Caco-2 (cell line): ENCODE measurements around the gene DGKI. TPM values are rescaled to one million over a fixed set of nuclear protein-coding genes. Genes with fewer than 3 reads are reported as not detected.
A peak's percentile ranks its signal among the peaks of the same experiment; 100 is the strongest.

ENCODE experiments used
- BruUV-seq: library from RNA; stranded (reverse); fragments of 400-500 nt; replicated peaks from 2 replicates; lab custom pipeline; 2021; lab: Mats Ljungman, UMichigan
- CTCF ChIA-PET: fragments of 300-600 bp; sonication (Branson Sonifier 250); formaldehyde crosslinking; loops from one replicate; lab custom pipeline; 2022; ENCODE audit warnings: antibody characterized with exemption; lab: Charles Lee
- POLR2A ChIA-PET: fragments of 300-600 bp; sonication (Branson Sonifier 250); formaldehyde crosslinking; loops from one replicate; lab custom pipeline; 2022; ENCODE audit warnings: antibody characterized with exemption; lab: Charles Lee
- DNase-seq, 2 experiments: peaks; one replicate each; pipeline versions ENCODE4 v3.0.0 to v3.0.0-alpha.2; 2020 to 2022
- H3K27me3 ChIP-seq: replicated peaks from 2 replicates; pipeline ENCODE4 v1.6.0; 2011; ENCODE audit warnings: low read length; ENCODE audit not compliant: control insufficient read depth, insufficient read depth
- H3K36me3 ChIP-seq: 2 replicates; pipeline ENCODE4 v1.5.1; 2011; ENCODE audit warnings: low read length; ENCODE audit not compliant: control insufficient read depth, insufficient read depth
- H3K4me1 ChIP-seq: fragments of 250-450 bp; sonication (Bioruptor Pico); 2 replicates; pipeline ENCODE4 v1.5.1; 2020; ENCODE audit warnings: mild to moderate bottlenecking
- H3K4me3 ChIP-seq: 2 replicates; pipeline ENCODE4 v1.5.1; 2011; ENCODE audit warnings: low read depth, mild to moderate bottlenecking, control low read depth, low read length
- H3K9me3 ChIP-seq: fragments of 250-450 bp; sonication (Bioruptor Pico); 2 replicates; pipeline ENCODE4 v1.5.1; 2020; ENCODE audit warnings: mild to moderate bottlenecking, moderate library complexity
- H3K27ac Mint-ChIP-seq: one replicate; pipeline ENCODE4 v1.8.0; 2022; ENCODE audit warnings: mixed read lengths; ENCODE audit not compliant: unreplicated experiment
- H3K27me3 Mint-ChIP-seq: one replicate; pipeline ENCODE4 v1.8.0; 2022; ENCODE audit warnings: mixed read lengths; ENCODE audit not compliant: insufficient read depth, unreplicated experiment
- H3K36me3 Mint-ChIP-seq: one replicate; pipeline ENCODE4 v1.8.0; 2022; ENCODE audit warnings: mild to moderate bottlenecking, mixed read lengths; ENCODE audit not compliant: insufficient read depth, unreplicated experiment
- H3K4me1 Mint-ChIP-seq: one replicate; pipeline ENCODE4 v1.8.0; 2022; ENCODE audit warnings: low read depth, mixed read lengths; ENCODE audit not compliant: unreplicated experiment
- H3K4me3 Mint-ChIP-seq: one replicate; pipeline ENCODE4 v1.8.0; 2022; ENCODE audit warnings: mild to moderate bottlenecking, moderate library complexity, mixed read lengths; ENCODE audit not compliant: unreplicated experiment
- H3K9me3 Mint-ChIP-seq: one replicate; pipeline ENCODE4 v1.8.0; 2022; ENCODE audit warnings: mixed read lengths; ENCODE audit not compliant: unreplicated experiment
- intact Hi-C: fragments of 100-400 bp; cut with micrococcal nuclease; formaldehyde crosslinking; loops from one replicate; pipeline ENCODE4 v1.10.0; 2022; ENCODE audit not compliant: unreplicated experiment
- total RNA-seq: library from RNA; stranded (reverse); gene quantifications from 2 replicates; pipeline ENCODE4 v1.2.3, GENCODE V29; 2022
- TF ChIP-seq, protein P1 (sequence below), 2 experiments: fragments of 200-600 bp in 1 of 2; IDR thresholded peaks; 1 replicate in 1 of 2; 2 replicates in 1 of 2; pipeline versions ENCODE4 v1.5.1 to v1.8.0; 2011 to 2022; ENCODE audit warnings: antibody characterized with exemption in 1 of 2, control low read depth in 1 of 2, inconsistent platforms in 1 of 2, low read depth in 1 of 2, low read length in 1 of 2, mild to moderate bottlenecking in 1 of 2, moderate library complexity in 1 of 2; ENCODE audit not compliant: insufficient read depth in 1 of 2, severe bottlenecking in 1 of 2, unreplicated experiment in 1 of 2

Gene DGKI
- total RNA-seq, 1 experiment from 2014 or later, result 0.84 TPM

DNA sequence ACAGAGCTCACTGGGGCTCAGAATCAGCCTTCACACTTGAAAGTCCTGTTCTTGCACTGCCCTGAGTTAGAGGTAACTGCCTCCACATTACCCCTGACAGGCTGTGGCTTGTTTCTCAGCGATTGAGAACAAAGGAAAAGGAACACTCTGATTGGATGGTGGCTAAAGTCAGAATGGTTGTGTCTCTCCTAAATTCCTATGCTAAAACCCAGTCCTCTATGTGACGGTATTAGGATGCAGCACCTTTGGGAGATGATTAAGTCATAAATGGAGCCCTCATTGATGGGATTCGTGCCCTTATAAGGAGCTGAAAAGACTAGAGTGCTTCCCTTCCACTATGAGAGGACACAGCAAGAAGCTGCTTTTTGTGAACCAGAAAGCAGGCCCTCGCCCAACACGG, 38.9 kb upstream of the DGKI start:
- H3K9me3 ChIP-seq, result 0 out of 2 replicates have a peak, but pooled peaks cover 3% of the 10 kb centered on the region
- H3K36me3 ChIP-seq, result peaks cover 9% of the 10 kb centered on the region
- CTCF ChIA-PET, result no interaction called here
- H3K4me3 ChIP-seq, result no peak overlapping the region
- POLR2A ChIA-PET, result no interaction called here
- TF ChIP-seq, protein P1, sequence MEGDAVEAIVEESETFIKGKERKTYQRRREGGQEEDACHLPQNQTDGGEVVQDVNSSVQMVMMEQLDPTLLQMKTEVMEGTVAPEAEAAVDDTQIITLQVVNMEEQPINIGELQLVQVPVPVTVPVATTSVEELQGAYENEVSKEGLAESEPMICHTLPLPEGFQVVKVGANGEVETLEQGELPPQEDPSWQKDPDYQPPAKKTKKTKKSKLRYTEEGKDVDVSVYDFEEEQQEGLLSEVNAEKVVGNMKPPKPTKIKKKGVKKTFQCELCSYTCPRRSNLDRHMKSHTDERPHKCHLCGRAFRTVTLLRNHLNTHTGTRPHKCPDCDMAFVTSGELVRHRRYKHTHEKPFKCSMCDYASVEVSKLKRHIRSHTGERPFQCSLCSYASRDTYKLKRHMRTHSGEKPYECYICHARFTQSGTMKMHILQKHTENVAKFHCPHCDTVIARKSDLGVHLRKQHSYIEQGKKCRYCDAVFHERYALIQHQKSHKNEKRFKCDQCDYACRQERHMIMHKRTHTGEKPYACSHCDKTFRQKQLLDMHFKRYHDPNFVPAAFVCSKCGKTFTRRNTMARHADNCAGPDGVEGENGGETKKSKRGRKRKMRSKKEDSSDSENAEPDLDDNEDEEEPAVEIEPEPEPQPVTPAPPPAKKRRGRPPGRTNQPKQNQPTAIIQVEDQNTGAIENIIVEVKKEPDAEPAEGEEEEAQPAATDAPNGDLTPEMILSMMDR (IDR thresholded peaks at IDR 0.05; ENCODE audit: insufficient read depth in 1 of 2, low read depth in 1 of 2, low read length in 1 of 2, severe bottlenecking in 1 of 2, unreplicated experiment in 1 of 2), result no peak
- BruUV-seq, result no TSS peak
- H3K27me3 ChIP-seq, result no peaks in the 10 kb centered on the region; the same call in 1 of the 2 replicates
- Mint-ChIP-seq H3K9me3 (no peaks in the 10 kb centered on the region), H3K27ac (peak overlapping the region; percentile 7), H3K36me3 (peaks cover 83% of the 10 kb centered on the region), H3K4me1 (no peaks in the 10 kb centered on the region), H3K4me3 (no peak overlapping the region), H3K27me3 (no peaks in the 10 kb centered on the region)
- DNase-seq, result no peak
- intact Hi-C loops, result no loop called here
- H3K4me1 ChIP-seq, result no peaks in the 10 kb centered on the region

DNA sequence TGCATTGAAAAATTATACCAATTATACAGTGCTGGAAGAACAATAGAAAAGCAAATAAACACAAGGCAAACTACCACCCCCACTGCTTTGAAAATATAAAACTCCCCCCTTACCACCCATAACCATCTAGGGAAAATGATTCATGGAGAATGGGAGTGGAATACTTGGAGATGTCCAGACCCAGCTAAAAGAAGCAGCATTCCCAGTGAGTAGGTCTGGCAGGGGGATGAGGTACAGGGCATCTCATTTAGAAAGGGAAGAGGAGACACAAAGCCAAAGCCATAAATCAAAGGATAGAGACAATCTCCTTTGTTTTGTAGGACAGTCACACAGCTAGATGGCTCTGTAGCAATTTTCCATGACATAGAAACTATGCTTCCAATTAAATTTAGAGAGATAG, 36.0 kb upstream of the DGKI start:
- CTCF ChIA-PET, result no interaction called here
- intact Hi-C loops, result no loop called here
- BruUV-seq, result no TSS peak

DNA sequence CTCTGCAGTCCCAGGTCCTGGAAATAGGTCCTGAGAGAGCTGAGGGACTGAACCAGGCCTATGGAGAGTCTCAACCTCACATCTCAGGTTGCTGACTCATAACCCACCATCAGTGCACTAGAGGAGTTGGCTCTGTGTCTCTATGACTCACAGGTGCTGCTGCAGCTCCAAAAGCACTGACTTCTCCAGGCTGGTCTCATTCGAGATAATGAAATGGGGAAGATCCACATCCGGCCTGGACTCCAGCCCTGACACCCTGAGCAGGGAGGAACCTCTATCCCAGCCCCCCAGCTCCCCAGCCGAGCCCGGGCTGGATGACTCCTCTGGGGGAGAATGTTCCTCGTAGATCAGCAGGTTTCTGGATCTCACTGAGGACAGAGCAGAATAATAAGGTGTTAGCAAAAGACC, 35.5 kb upstream of the DGKI start:
- peaks cover 13% of the 10 kb centered on the region for H3K36me3 ChIP-seq
- H3K4me1 Mint-ChIP-seq, result peaks cover 7% of the 10 kb centered on the region

More for the DNA sequence above, 36.0 kb upstream of the DGKI start:
- Histone ChIP-seq H3K4me3 (no peak overlapping the region), H3K27me3 (no peaks in the 10 kb centered on the region; the same call in 1 of the 2 replicates), H3K4me1 (no peaks in the 10 kb centered on the region), H3K36me3 (peaks cover 13% of the 10 kb centered on the region), H3K9me3 (0 out of 2 replicates have a peak, but pooled peaks cover 3% of the 10 kb centered on the region)
- no peaks in the 10 kb centered on the region for H3K9me3 Mint-ChIP-seq
- H3K27me3 Mint-ChIP-seq, result no peaks in the 10 kb centered on the region
- TF ChIP-seq, protein P1 (IDR thresholded peaks at IDR 0.05; ENCODE audit: insufficient read depth in 1 of 2, low read depth in 1 of 2, low read length in 1 of 2, severe bottlenecking in 1 of 2, unreplicated experiment in 1 of 2), result no peak
- POLR2A ChIA-PET, result no interaction called here
- no peak overlapping the region for H3K27ac Mint-ChIP-seq
- peaks cover 85% of the 10 kb centered on the region for H3K36me3 Mint-ChIP-seq
- no peak overlapping the region for H3K4me3 Mint-ChIP-seq
- DNase-seq, result no peak
- H3K4me1 Mint-ChIP-seq, result peaks cover 7% of the 10 kb centered on the region

More for the DNA sequence above, 35.5 kb upstream of the DGKI start:
- intact Hi-C loops, result no loop called here
- TF ChIP-seq, protein P1 (IDR thresholded peaks at IDR 0.05; ENCODE audit: insufficient read depth in 1 of 2, low read depth in 1 of 2, low read length in 1 of 2, severe bottlenecking in 1 of 2, unreplicated experiment in 1 of 2), result no peak
- Histone ChIP-seq H3K27me3 (no peaks in the 10 kb centered on the region; the same call in 1 of the 2 replicates), H3K4me1 (no peaks in the 10 kb centered on the region), H3K4me3 (no peak overlapping the region), H3K9me3 (0 out of 2 replicates have a peak, but pooled peaks cover 3% of the 10 kb centered on the region)
- no peak for DNase-seq
- ChIA-PET CTCF (no interaction called here), POLR2A (no interaction called here)
- H3K4me3 Mint-ChIP-seq, result no peak overlapping the region
- no peak overlapping the region for H3K27ac Mint-ChIP-seq
- BruUV-seq, result no TSS peak
- H3K27me3 Mint-ChIP-seq, result no peaks in the 10 kb centered on the region
- H3K36me3 Mint-ChIP-seq, result peaks cover 88% of the 10 kb centered on the region
- no peaks in the 10 kb centered on the region for H3K9me3 Mint-ChIP-seq
